Stimulated activated CD8-positive, alpha-beta memory T cell treated with anti-CD3 and anti-CD28 coated beads, Interleukin-2, amount 100 ng/mL, for 1 hour (primary cell): ENCODE results near the gene RTN1.

ENCODE experiments used
- DNase-seq, 2 donors: peaks; one replicate each; pipeline ENCODE4 v3.0.0-alpha.2; 2020; ENCODE audit warnings: low read depth in 2 of 2

Gene RTN1

GRCh38 chr14:59565087-59565486 lies 305.5 kb downstream of the RTN1 start:
- DNase-seq, result no peak

DNA sequence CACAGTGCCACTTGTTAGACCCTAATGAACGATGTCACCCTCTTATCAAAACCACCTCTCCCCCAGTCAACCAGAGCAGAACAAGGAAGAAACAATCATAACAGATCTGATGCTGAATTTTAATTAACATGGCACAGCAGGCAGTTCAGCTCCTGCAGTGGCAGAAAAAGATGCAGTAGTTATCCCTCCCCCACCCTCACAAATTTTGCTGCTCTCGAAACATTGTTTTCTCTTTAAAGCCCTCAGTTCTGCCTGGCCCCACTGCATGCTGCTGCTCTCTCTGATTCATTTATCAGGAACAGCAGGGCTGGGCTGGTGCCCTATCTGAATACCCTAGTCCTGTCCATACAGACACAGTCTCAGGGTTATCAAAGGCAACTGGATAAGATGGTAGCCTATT lies 306.2 kb downstream of the RTN1 start:
- no peak for DNase-seq

DNA sequence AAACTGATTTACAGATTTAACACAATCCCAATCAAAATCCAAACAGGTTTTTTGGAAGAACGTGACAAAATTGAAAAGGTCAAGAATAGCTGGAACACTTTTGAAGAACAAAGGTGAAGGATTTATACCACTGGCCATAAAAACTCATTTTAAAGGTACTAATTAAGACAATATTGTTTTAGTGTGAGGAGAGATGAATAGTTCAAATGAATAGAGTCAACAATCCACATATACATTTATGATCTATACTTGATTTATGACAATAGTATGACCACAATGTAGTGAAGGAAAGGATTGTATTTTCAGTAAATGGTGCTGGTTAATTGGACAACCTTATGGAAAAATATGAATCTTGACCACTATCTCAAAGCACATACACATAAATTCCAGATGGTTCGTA lies 323.3 kb downstream of the RTN1 start:
- no peak for DNase-seq
